Skin of body (tissue), 2 donors: ENCODE results near the gene CCL24. TPM values are rescaled to one million over a fixed set of nuclear protein-coding genes. Genes with fewer than 3 reads are reported as not detected.
"Not testable (repeated sequence)": the region's sequence is repeated elsewhere in the genome, so short reads cannot be mapped to it uniquely, and the experiment has no call there.

Experiments used
- DNase-seq: peaks from one replicate; lab custom pipeline; 2025; lab: John Stamatoyannopoulos, UW
- total RNA-seq: library from RNA; depleted of rRNA; stranded (reverse); fragments of >200 nt; gene quantifications from one replicate; pipeline ENCODE4 v1.2.3, GENCODE V29; 2014

The CCL24 gene
- total RNA-seq: 1.2 TPM

GRCh38 chr7:75813781-75814236 lies at the start of gene CCL24:
Gene CCL24 (minus strand): TSS chr7:75813806. CDS start chr7:75813715, 91 bp downstream.
- no peak for DNase-seq

- peak; percentile 12 for DNase-seq
Observed at GRCh38 chr7:75861636-75862035, 48.0 kb upstream of the CCL24 start.

GRCh38 chr7:75858410-75858809 lies 44.8 kb upstream of the CCL24 start:
- DNase-seq: no peak

- no peak for DNase-seq
Observed at GRCh38 chr7:75856536-75856935, 42.9 kb upstream of the CCL24 start.

GRCh38 chr7:75854813-75855345 lies 41.3 kb upstream of the CCL24 start:
- DNase-seq: not testable (repeated sequence)

- no peak for DNase-seq
Observed at GRCh38 chr7:75854233-75854632, 40.6 kb upstream of the CCL24 start.

- DNase-seq: no peak
Observed at GRCh38 chr7:75850235-75850634, 36.6 kb upstream of the CCL24 start.

GRCh38 chr7:75849573-75849972 lies 36.0 kb upstream of the CCL24 start:
- DNase-seq: no peak

GRCh38 chr7:75847707-75848106 lies 34.1 kb upstream of the CCL24 start:
- no peak for DNase-seq

- not testable (repeated sequence) for DNase-seq
Observed at GRCh38 chr7:75845132-75845531, 31.5 kb upstream of the CCL24 start.

GRCh38 chr7:75844158-75844557 lies 30.6 kb upstream of the CCL24 start:
- DNase-seq: no peak

GRCh38 chr7:75843613-75844116 lies 30.1 kb upstream of the CCL24 start:
- DNase-seq: peak; percentile 23

GRCh38 chr7:75842836-75843446 lies 29.3 kb upstream of the CCL24 start:
- DNase-seq: peak; percentile 85

GRCh38 chr7:75840029-75840428 lies 26.4 kb upstream of the CCL24 start:
- DNase-seq: no peak

- not testable (repeated sequence) for DNase-seq
Observed at GRCh38 chr7:75838281-75838930, 24.8 kb upstream of the CCL24 start.

- no peak for DNase-seq
Observed at GRCh38 chr7:75836798-75837197, 23.2 kb upstream of the CCL24 start.

GRCh38 chr7:75835688-75836285 lies 22.2 kb upstream of the CCL24 start:
- DNase-seq: no peak

GRCh38 chr7:75833662-75834061 lies 20.1 kb upstream of the CCL24 start:
- DNase-seq: not testable (repeated sequence)

- DNase-seq: no peak
Observed at GRCh38 chr7:75830978-75831377, 17.4 kb upstream of the CCL24 start.

GRCh38 chr7:75829656-75830055 lies 16.1 kb upstream of the CCL24 start:
- DNase-seq: not testable (repeated sequence)

- no peak for DNase-seq
Observed at GRCh38 chr7:75823198-75823910, 9.7 kb upstream of the CCL24 start.

- no peak for DNase-seq
Observed at GRCh38 chr7:75820688-75821087, 7.1 kb upstream of the CCL24 start.
